Large intestine (tissue), 3 donors: ENCODE results near the gene KIF26B. TPM values are rescaled to one million over a fixed set of nuclear protein-coding genes. Genes with fewer than 3 reads are reported as not detected.

ENCODE experiments used
- DNase-seq, 2 donors: peaks; one replicate each; pipeline versions ENCODE4 v3.0.0 to v3.0.0-alpha.2; 2013
- H3K27ac ChIP-seq: one replicate; pipeline ENCODE4 v1.5.1; 2013; ENCODE audit warnings: low read length
- H3K27me3 ChIP-seq: 2 replicates; pipeline ENCODE4 v1.6.1; 2013; ENCODE audit warnings: low read length; ENCODE audit not compliant: control insufficient read depth, insufficient read depth
- H3K36me3 ChIP-seq: 2 replicates; pipeline ENCODE4 v1.6.1; 2013; ENCODE audit warnings: low read length; ENCODE audit not compliant: control insufficient read depth, insufficient read depth
- H3K4me1 ChIP-seq: one replicate; pipeline ENCODE4 v1.6.1; 2013; ENCODE audit warnings: low read length; ENCODE audit not compliant: control insufficient read depth, insufficient read depth
- H3K4me3 ChIP-seq: one replicate; pipeline ENCODE4 v1.5.1; 2013; ENCODE audit warnings: low read length
- H3K9me3 ChIP-seq: one replicate; pipeline ENCODE4 v1.6.1; 2013; ENCODE audit warnings: mild to moderate bottlenecking, low read depth, low read length, moderate library complexity; ENCODE audit not compliant: control insufficient read depth
- WGBS: methylation state at CpG from one replicate; pipeline ENCODE4 v1.1.5; 2013; ENCODE audit warnings: low lambda C conversion rate; ENCODE audit not compliant: insufficient coverage; 5-methylcytosine and 5-hydroxymethylcytosine counted together
- polyA plus RNA-seq: library from polyadenylated mRNA; unstranded; fragments of 120-200 nt; gene quantifications from one replicate; pipeline ENCODE4 v1.2.1, GENCODE V29; 2013

KIF26B gene
- polyA plus RNA-seq, 1 donor: 3.9 TPM

- DNase-seq: no peak
- H3K4me3 ChIP-seq: no peak overlapping the region
- H3K36me3 ChIP-seq: no peaks in the 10 kb centered on the region
- no CpG with 5 or more reads among the region's 6 CpGs for WGBS
- no peaks in the 10 kb centered on the region for H3K4me1 ChIP-seq
- H3K27ac ChIP-seq: no peak overlapping the region
- H3K27me3 ChIP-seq: no peaks in the 10 kb centered on the region
- no peaks in the 10 kb centered on the region for H3K9me3 ChIP-seq
These were observed 314.2 kb downstream of the KIF26B start for GRCh38 chr1:245469006-245469405.

DNA sequence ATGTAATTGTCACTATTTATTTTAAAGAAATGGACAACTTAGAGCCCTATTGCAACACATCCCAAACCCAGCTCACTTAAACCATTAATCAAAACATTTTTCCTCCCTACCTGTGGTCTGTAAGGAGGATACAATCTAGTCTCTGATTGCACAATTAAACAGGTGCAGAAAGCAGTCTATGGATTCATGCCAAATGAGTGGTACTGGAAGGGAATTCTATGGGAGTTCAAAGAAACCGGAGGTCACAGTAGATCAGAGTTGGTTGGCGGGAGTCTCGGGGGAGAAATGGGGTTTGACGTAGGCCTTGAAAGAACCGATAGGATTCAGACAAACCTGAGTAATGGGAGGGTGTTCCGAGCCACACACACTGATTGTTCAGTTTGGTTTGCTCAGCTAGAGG, 314.9 kb downstream of the KIF26B start:
- Histone ChIP-seq H3K9me3 (no peaks in the 10 kb centered on the region), H3K4me3 (no peak overlapping the region), H3K4me1 (no peaks in the 10 kb centered on the region), H3K27me3 (no peaks in the 10 kb centered on the region), H3K36me3 (no peaks in the 10 kb centered on the region), H3K27ac (no peak overlapping the region)
- DNase-seq: no peak
- no CpG with 5 or more reads among the region's 6 CpGs for WGBS

GRCh38 chr1:245475126-245475525, 320.3 kb downstream of the KIF26B start:
- WGBS: 74% methylated on average over 2 of the region's 7 CpGs
- no peak for DNase-seq
- Histone ChIP-seq H3K27me3 (no peaks in the 10 kb centered on the region), H3K9me3 (no peaks in the 10 kb centered on the region), H3K27ac (no peak overlapping the region), H3K4me3 (no peak overlapping the region), H3K36me3 (no peaks in the 10 kb centered on the region), H3K4me1 (no peaks in the 10 kb centered on the region)

GRCh38 chr1:245475961-245476516, 321.3 kb downstream of the KIF26B start:
- no peaks in the 10 kb centered on the region for H3K9me3 ChIP-seq
- no peaks in the 10 kb centered on the region for H3K27me3 ChIP-seq
- no peak for DNase-seq
- H3K36me3 ChIP-seq: no peaks in the 10 kb centered on the region
- no peak overlapping the region for H3K4me3 ChIP-seq
- no peaks in the 10 kb centered on the region for H3K4me1 ChIP-seq
- WGBS: 92% methylated on average over 2 of the region's 6 CpGs
- H3K27ac ChIP-seq: no peak overlapping the region

DNA sequence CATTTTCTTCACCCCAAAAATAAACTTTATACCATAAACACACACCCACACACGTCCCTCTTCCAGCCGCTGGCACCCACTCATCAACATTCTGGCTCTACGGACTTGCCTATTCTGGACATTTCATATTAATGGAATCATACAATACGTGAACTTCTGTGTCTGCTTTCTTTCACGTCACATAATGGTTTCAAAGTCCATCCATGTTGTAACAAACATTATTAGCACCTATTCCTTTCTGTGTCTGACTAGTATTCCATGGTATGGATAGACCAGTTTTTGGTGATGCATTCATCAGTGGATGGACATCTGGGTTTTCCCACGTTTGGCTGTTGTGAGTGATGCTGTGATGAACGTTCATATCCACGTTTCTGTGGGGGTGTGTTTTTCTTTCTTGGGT, 323.2 kb downstream of the KIF26B start:
- no peak overlapping the region for H3K27ac ChIP-seq
- WGBS: 73% methylated on average over 2 of the region's 8 CpGs
- H3K9me3 ChIP-seq: no peaks in the 10 kb centered on the region
- H3K4me1 ChIP-seq: no peaks in the 10 kb centered on the region
- peak in 1 of 2 donors; percentile 57 for DNase-seq
- no peaks in the 10 kb centered on the region for H3K27me3 ChIP-seq
- no peak overlapping the region for H3K4me3 ChIP-seq
- no peaks in the 10 kb centered on the region for H3K36me3 ChIP-seq

- H3K27me3 ChIP-seq: no peaks in the 10 kb centered on the region
- H3K9me3 ChIP-seq: no peaks in the 10 kb centered on the region
- H3K27ac ChIP-seq: no peak overlapping the region
- H3K4me3 ChIP-seq: no peak overlapping the region
- no peak for DNase-seq
- no peaks in the 10 kb centered on the region for H3K36me3 ChIP-seq
- 100% methylated on average over 1 of the region's 6 CpGs for WGBS
- no peaks in the 10 kb centered on the region for H3K4me1 ChIP-seq
These were observed 325.8 kb downstream of the KIF26B start for GRCh38 chr1:245480393-245481120.

- Histone ChIP-seq H3K4me3 (no peak overlapping the region), H3K36me3 (no peaks in the 10 kb centered on the region), H3K27me3 (no peaks in the 10 kb centered on the region), H3K27ac (no peak overlapping the region), H3K9me3 (no peaks in the 10 kb centered on the region), H3K4me1 (no peaks in the 10 kb centered on the region)
- DNase-seq: no peak
- no CpG with 5 or more reads among the region's 6 CpGs for WGBS
These were observed 326.5 kb downstream of the KIF26B start for GRCh38 chr1:245481261-245481660.

GRCh38 chr1:245483247-245483646, 328.5 kb downstream of the KIF26B start:
- no peak for DNase-seq
- Histone ChIP-seq H3K9me3 (no peaks in the 10 kb centered on the region), H3K4me3 (no peak overlapping the region), H3K27me3 (no peaks in the 10 kb centered on the region), H3K36me3 (no peaks in the 10 kb centered on the region), H3K27ac (no peak overlapping the region), H3K4me1 (no peaks in the 10 kb centered on the region)
- WGBS: no CpG with 5 or more reads among the region's 6 CpGs

DNA sequence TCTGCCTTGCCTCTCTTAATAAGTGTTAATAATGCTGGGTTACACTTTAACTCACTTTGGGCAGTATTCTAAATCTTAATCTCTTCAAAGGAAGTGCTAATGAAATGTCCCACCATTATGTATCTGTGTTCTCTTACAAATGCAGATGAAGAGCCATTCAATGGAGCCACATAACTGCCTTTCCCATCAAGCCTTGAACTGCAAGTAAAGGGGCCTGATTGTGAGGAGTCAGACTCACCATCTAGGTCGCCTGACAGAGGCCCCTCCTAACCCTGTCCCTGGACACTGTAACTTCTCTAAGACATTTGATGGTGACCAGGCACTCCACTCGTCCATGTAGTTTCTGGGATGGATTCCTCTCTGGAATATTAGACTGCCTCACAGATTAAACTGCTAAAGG, 329.4 kb downstream of the KIF26B start:
- no peak overlapping the region for H3K4me3 ChIP-seq
- H3K4me1 ChIP-seq: no peaks in the 10 kb centered on the region
- DNase-seq: peak in 1 of 2 donors; percentile 11
- H3K36me3 ChIP-seq: no peaks in the 10 kb centered on the region
- no CpG with 5 or more reads among the region's 2 CpGs for WGBS
- no peaks in the 10 kb centered on the region for H3K9me3 ChIP-seq
- H3K27ac ChIP-seq: no peak overlapping the region
- no peaks in the 10 kb centered on the region for H3K27me3 ChIP-seq

DNA sequence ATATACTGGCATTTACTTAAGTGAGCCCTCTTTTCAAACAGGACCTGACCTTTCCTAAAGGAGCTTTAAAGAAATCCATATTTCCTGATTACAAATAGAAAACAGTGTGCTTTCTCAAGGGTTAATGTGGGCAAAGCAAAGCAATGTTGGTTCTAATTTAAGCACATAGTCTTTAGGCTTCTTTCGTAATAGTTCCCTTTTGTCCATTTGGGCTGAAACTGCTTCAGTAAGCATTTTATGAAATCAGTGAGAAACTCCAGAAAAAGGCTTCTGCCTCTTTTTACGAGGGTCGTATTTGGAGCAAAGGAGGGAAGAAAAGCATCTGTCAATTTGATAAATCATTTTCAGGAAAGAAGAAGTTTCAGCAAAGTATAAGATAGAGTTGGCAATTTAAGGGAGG, 331.2 kb downstream of the KIF26B start:
- H3K27me3 ChIP-seq: no peaks in the 10 kb centered on the region
- 80% methylated on average over 1 of the region's 3 CpGs for WGBS

More for the DNA sequence above, 331.2 kb downstream of the KIF26B start:
- no peak overlapping the region for H3K27ac ChIP-seq
- H3K4me1 ChIP-seq: no peaks in the 10 kb centered on the region
- H3K36me3 ChIP-seq: no peaks in the 10 kb centered on the region
- no peak for DNase-seq
- no peaks in the 10 kb centered on the region for H3K9me3 ChIP-seq
- no peak overlapping the region for H3K4me3 ChIP-seq
